ENCODE results near the gene MAP3K12.

- TF ChIP-seq CTCF (IDR thresholded peaks at IDR 0.05) (no peak), POLR2AphosphoS5 (IDR thresholded peaks at IDR 0.05) (no peak), POLR2A (IDR thresholded peaks at IDR 0.05) (no peak)
These were observed 25.2 kb downstream of the MAP3K12 start for GRCh38 chr12:53474077-53474476.
